ENCODE measurements around the gene SLC1A3. TPM values are rescaled to one million over a fixed set of nuclear protein-coding genes. Genes with fewer than 3 reads are reported as not detected.

SLC1A3 gene
- total and polyA plus RNA-seq, 12 donors, result 10.0 to 94.1 (median 43.2) TPM

- Histone ChIP-seq H3K36me3 (replicated peaks in 1 of 2) (no peaks in the 10 kb centered on the region), H3K27ac (no peak overlapping the region), H3K4me3 (no peak overlapping the region), H3K9me3 (replicated peaks in 1 of 3) (no peaks in the 10 kb centered on the region), H3K27me3 (no peaks in the 10 kb centered on the region), H3K4me1 (replicated peaks in 1 of 2) (no peaks in the 10 kb centered on the region)
- DNase-seq, result no peak
- WGBS, 4 donors, result 72 to 83% (median 74%) methylated on average over 5 of the region's 5 CpGs
- no peak for TF ChIP-seq CTCF (IDR thresholded peaks at IDR 0.05)
- TF ChIP-seq POLR2A (IDR thresholded peaks at IDR 0.05), result no peak
- intact Hi-C loops (cut with DNase I), result no loop called here
Measured at GRCh38 chr5:36569491-36569890, 36.9 kb upstream of the SLC1A3 start.

- Histone ChIP-seq H3K9me3 (replicated peaks in 1 of 3) (no peaks in the 10 kb centered on the region), H3K36me3 (replicated peaks in 1 of 2) (no peaks in the 10 kb centered on the region), H3K27me3 (no peaks in the 10 kb centered on the region), H3K27ac (no peak overlapping the region), H3K4me3 (no peak overlapping the region), H3K4me1 (replicated peaks in 1 of 2) (no peaks in the 10 kb centered on the region)
- 68 to 77% (median 77%) methylated on average over 6 of the region's 6 CpGs for WGBS, 4 donors
- DNase-seq, result no peak
- no peak for TF ChIP-seq POLR2A (IDR thresholded peaks at IDR 0.05)
- TF ChIP-seq CTCF (IDR thresholded peaks at IDR 0.05), result no peak
- intact Hi-C loops (cut with DNase I), result no loop called here
Measured at GRCh38 chr5:36570301-36571095, 35.9 kb upstream of the SLC1A3 start.

DNA sequence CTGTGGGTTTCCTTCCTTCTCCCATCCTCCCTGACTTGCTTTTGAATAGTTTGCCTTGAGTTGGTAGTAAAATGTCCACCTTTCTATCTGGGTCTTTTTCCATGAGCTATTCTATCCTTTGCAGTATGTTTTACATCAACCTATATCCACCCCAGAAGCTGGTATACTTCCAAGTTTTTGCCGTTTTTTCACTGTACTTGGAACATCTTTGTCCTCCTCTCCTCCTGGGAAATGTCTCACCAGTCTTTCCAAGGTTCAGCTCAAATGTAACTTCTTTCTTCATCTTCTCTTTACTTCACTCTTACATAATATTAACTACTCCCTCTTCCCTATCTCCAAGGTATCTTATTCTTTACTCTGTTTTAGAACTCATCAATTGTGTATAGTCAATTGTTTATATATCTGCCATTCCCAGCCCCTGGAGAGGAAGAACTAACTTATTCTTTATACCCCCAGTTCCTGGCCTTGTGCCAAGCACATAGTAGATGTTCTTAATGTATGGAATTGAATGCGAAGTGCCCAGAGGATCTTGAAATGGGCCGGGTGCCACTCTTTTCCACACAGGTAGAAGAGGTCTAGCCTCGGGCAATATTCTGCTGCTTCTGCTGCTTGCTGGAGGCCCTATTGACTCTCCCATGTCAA, 34.9 kb upstream of the SLC1A3 start:
- DNase-seq, result no peak
- Histone ChIP-seq H3K27ac (no peak overlapping the region), H3K4me3 (no peak overlapping the region), H3K9me3 (replicated peaks in 1 of 3) (no peaks in the 10 kb centered on the region), H3K36me3 (replicated peaks in 1 of 2) (no peaks in the 10 kb centered on the region), H3K4me1 (replicated peaks in 1 of 2) (no peaks in the 10 kb centered on the region), H3K27me3 (no peaks in the 10 kb centered on the region)
- intact Hi-C loops (cut with DNase I), result no loop called here
- 67 to 87% (median 75%) methylated on average over 4 of the region's 4 CpGs for WGBS, 4 donors
- TF ChIP-seq POLR2A (IDR thresholded peaks at IDR 0.05) (no peak), CTCF (IDR thresholded peaks at IDR 0.05) (no peak)

DNA sequence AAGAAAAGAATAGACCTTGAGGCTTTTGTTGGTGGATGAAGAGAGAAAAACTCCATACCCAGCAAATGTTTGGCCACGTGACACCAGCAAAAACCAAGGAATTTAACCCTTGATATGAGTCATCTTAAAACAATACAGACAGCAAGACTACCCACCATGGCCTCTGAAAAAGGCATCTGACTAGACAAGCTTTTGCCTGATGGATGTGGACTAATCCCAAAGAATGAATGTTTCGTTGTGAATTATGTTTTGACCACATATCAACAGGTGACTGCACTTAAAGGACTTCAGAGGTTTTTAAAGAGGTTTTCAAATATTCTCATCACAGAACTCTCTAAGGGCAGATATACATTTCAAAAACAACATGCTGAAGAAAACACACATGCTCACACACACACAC, 33.0 kb upstream of the SLC1A3 start:
- TF ChIP-seq CTCF (IDR thresholded peaks at IDR 0.05) (no peak), POLR2A (IDR thresholded peaks at IDR 0.05) (no peak)
- Histone ChIP-seq H3K36me3 (replicated peaks in 1 of 2) (no peaks in the 10 kb centered on the region), H3K4me1 (replicated peaks in 1 of 2) (no peaks in the 10 kb centered on the region), H3K4me3 (no peak overlapping the region), H3K27me3 (no peaks in the 10 kb centered on the region), H3K27ac (no peak overlapping the region), H3K9me3 (replicated peaks in 1 of 3) (no peaks in the 10 kb centered on the region)
- 57 to 66% (median 60%) methylated on average over 2 of the region's 2 CpGs for WGBS, 4 donors
- no peak for DNase-seq
- intact Hi-C loops (cut with DNase I), result no loop called here
